Cerebellar nuclear complex (tissue), 1 donor: ENCODE results near the gene CENPQ.
"Not testable (repeated sequence)": the region's sequence is repeated elsewhere in the genome, so short reads cannot be mapped to it uniquely, and the experiment has no call there.

Experiments
- DNase-seq, 2 experiments: peaks; one replicate each; lab custom pipeline; 2025; lab: John Stamatoyannopoulos, UW

CENPQ gene

GRCh38 chr6:49462927-49463611 lies at the start of gene CENPQ, which contains the start of gene MMUT:
Gene CENPQ, plus strand, starts transcription at chr6:49463370. Its CDS starts 6,807 bp downstream, at chr6:49470177.
Gene MMUT, minus strand, starts transcription at chr6:49463253. Its CDS starts 3,787 bp downstream, at chr6:49459466.
- peak; percentile 70 to 85 for DNase-seq

GRCh38 chr6:49415358-49415757 lies 47.8 kb upstream of the CENPQ start:
- no peak for DNase-seq

- no peak for DNase-seq
These were observed 47.0 kb upstream of the CENPQ start for GRCh38 chr6:49416195-49416594.

- DNase-seq = no peak
These were observed 39.4 kb upstream of the CENPQ start for GRCh38 chr6:49423817-49424216.

GRCh38 chr6:49430187-49430586 lies 33.0 kb upstream of the CENPQ start:
- no peak for DNase-seq

GRCh38 chr6:49430866-49431265 lies 32.3 kb upstream of the CENPQ start:
- no peak for DNase-seq

- DNase-seq = no peak
These were observed 9.9 kb upstream of the CENPQ start for GRCh38 chr6:49453221-49453620.

GRCh38 chr6:49454787-49455709 lies 8.1 kb upstream of the CENPQ start:
- DNase-seq = no peak

GRCh38 chr6:49457771-49458170 lies 5.4 kb upstream of the CENPQ start:
- DNase-seq = no peak

- no peak for DNase-seq
These were observed 1.1 kb upstream of the CENPQ start for GRCh38 chr6:49462071-49462470.

- DNase-seq = no peak
These were observed 607 bp upstream of the CENPQ start for GRCh38 chr6:49462599-49462926.

- no peak for DNase-seq
These were observed 420 bp downstream of the CENPQ start for GRCh38 chr6:49463612-49463967.

- no peak for DNase-seq
These were observed 1.5 kb downstream of the CENPQ start for GRCh38 chr6:49464691-49465090.

- no peak for DNase-seq
These were observed 4.9 kb downstream of the CENPQ start for GRCh38 chr6:49468042-49468441.

- DNase-seq = not testable (repeated sequence)
These were observed 13.4 kb downstream of the CENPQ start for GRCh38 chr6:49476564-49476963.

- no peak for DNase-seq
These were observed 16.3 kb downstream of the CENPQ start for GRCh38 chr6:49479308-49479970.

GRCh38 chr6:49481846-49482245 lies 18.7 kb downstream of the CENPQ start:
- not testable (repeated sequence) for DNase-seq

GRCh38 chr6:49483380-49483779 lies 20.2 kb downstream of the CENPQ start:
- not testable (repeated sequence) for DNase-seq

GRCh38 chr6:49490633-49491032 lies 27.5 kb downstream of the CENPQ start:
- DNase-seq = no peak

- no peak for DNase-seq
These were observed 34.1 kb downstream of the CENPQ start for GRCh38 chr6:49497304-49497703.

- no peak for DNase-seq
These were observed 36.0 kb downstream of the CENPQ start for GRCh38 chr6:49499126-49499525.

- no peak for DNase-seq
These were observed 36.5 kb downstream of the CENPQ start, which contains the start of gene GLYATL3 for GRCh38 chr6:49499623-49500022. Gene GLYATL3, plus strand, starts transcription at chr6:49499923. Its CDS starts 12,068 bp downstream, at chr6:49511991.

- no peak for DNase-seq
These were observed 41.5 kb downstream of the CENPQ start for GRCh38 chr6:49504666-49505065.
